ENCODE measurements around the gene ARL3. TPM values are rescaled to one million over a fixed set of nuclear protein-coding genes. Genes with fewer than 3 reads are reported as not detected.
"Not testable (repeated sequence)": the region's sequence is repeated elsewhere in the genome, so short reads cannot be mapped to it uniquely, and the experiment has no call there.

The ARL3 gene
- total RNA-seq, 4 donors from 2014 or later, result 0.87 to 5.0 (median 2.2) TPM

- Histone ChIP-seq H3K4me3 (no peak overlapping the region), H3K9me3 (no peaks in the 10 kb centered on the region), H3K27ac (no peak overlapping the region), H3K27me3 (no peaks in the 10 kb centered on the region), H3K36me3 (peaks cover 0 to 22% (median 0%) of the 10 kb centered on the region in 3 donors), H3K4me1 (peaks cover 0 to 7% (median 3%) of the 10 kb centered on the region in 3 donors)
- intact Hi-C loops (cut with DNase I), result no loop called here
- 90 to 92% methylated on average over 2 of the region's 2 CpGs for WGBS, 2 donors
- TF ChIP-seq POLR2A (IDR thresholded peaks at IDR 0.05) (no peak), CTCF (IDR thresholded peaks at IDR 0.05) (no peak)
- DNase-seq, result no peak
Observed at GRCh38 chr10:102702742-102703141, 11.5 kb downstream of the ARL3 start.

- H3K36me3 ChIP-seq, result peaks cover 0 to 30% (median 3%) of the 10 kb centered on the region in 3 donors
- DNase-seq, result no peak
- H3K27ac ChIP-seq, result no peak overlapping the region
- no peaks in the 10 kb centered on the region for H3K27me3 ChIP-seq
- no peak overlapping the region for H3K4me3 ChIP-seq
- no peaks in the 10 kb centered on the region for H3K4me1 ChIP-seq
- WGBS, 2 donors, result 94 to 97% methylated on average over 3 of the region's 3 CpGs
- H3K9me3 ChIP-seq, result no peaks in the 10 kb centered on the region
- TF ChIP-seq POLR2A (IDR thresholded peaks at IDR 0.05), result no peak
- no peak for TF ChIP-seq CTCF (IDR thresholded peaks at IDR 0.05)
- intact Hi-C loops (cut with DNase I), result no loop called here
Observed at GRCh38 chr10:102701796-102702195, 12.4 kb downstream of the ARL3 start.

GRCh38 chr10:102701272-102701671, 12.9 kb downstream of the ARL3 start:
- intact Hi-C loops (cut with DNase I), result no loop called here
- Histone ChIP-seq H3K9me3 (no peaks in the 10 kb centered on the region), H3K36me3 (peaks cover 0 to 36% (median 7%) of the 10 kb centered on the region in 3 donors), H3K27ac (no peak overlapping the region), H3K4me1 (no peaks in the 10 kb centered on the region), H3K4me3 (no peak overlapping the region), H3K27me3 (no peaks in the 10 kb centered on the region)
- DNase-seq, result no peak
- TF ChIP-seq POLR2A (IDR thresholded peaks at IDR 0.05) (no peak), CTCF (IDR thresholded peaks at IDR 0.05) (no peak)
- 70 to 71% methylated on average over 3 of the region's 3 CpGs for WGBS, 2 donors

- Histone ChIP-seq H3K9me3 (no peaks in the 10 kb centered on the region), H3K4me3 (no peak overlapping the region), H3K4me1 (no peaks in the 10 kb centered on the region), H3K27ac (no peak overlapping the region), H3K27me3 (no peaks in the 10 kb centered on the region), H3K36me3 (peaks cover 0 to 44% (median 7%) of the 10 kb centered on the region in 3 donors)
- 73 to 80% methylated on average over 2 of the region's 2 CpGs for WGBS, 2 donors
- intact Hi-C loops (cut with DNase I), result no loop called here
- DNase-seq, result no peak
- no peak for TF ChIP-seq CTCF (IDR thresholded peaks at IDR 0.05)
- TF ChIP-seq POLR2A (IDR thresholded peaks at IDR 0.05), result no peak
Observed at GRCh38 chr10:102698894-102699293, 15.3 kb downstream of the ARL3 start.

- H3K27me3 ChIP-seq, result no peaks in the 10 kb centered on the region
- no peak overlapping the region for H3K4me3 ChIP-seq
- intact Hi-C loops (cut with DNase I), result no loop called here
- no peak overlapping the region for H3K27ac ChIP-seq
- 35 to 47% methylated on average over 3 of the region's 3 CpGs for WGBS, 2 donors
- peaks cover 0 to 44% (median 7%) of the 10 kb centered on the region in 3 donors for H3K36me3 ChIP-seq
- H3K9me3 ChIP-seq, result no peaks in the 10 kb centered on the region
- no peak for DNase-seq
- no peak for TF ChIP-seq POLR2A (IDR thresholded peaks at IDR 0.05)
- TF ChIP-seq CTCF (IDR thresholded peaks at IDR 0.05), result no peak
- peaks cover 0 to 6% (median 0%) of the 10 kb centered on the region in 3 donors for H3K4me1 ChIP-seq
Observed at GRCh38 chr10:102696736-102697135, 17.5 kb downstream of the ARL3 start.

GRCh38 chr10:102695401-102695800, 18.8 kb downstream of the ARL3 start:
- WGBS, 2 donors, result 87 to 91% methylated on average over 10 of the region's 10 CpGs
- H3K27ac ChIP-seq, H3K9me3 ChIP-seq: not testable (repeated sequence)

More at GRCh38 chr10:102695401-102695800, 18.8 kb downstream of the ARL3 start:
- H3K27me3 ChIP-seq; DNase-seq; intact Hi-C loops (cut with DNase I); H3K4me3 ChIP-seq: not testable (repeated sequence)
- peaks cover 0 to 44% (median 7%) of the 10 kb centered on the region in 3 donors for H3K36me3 ChIP-seq
- peaks cover 0 to 11% (median 0%) of the 10 kb centered on the region in 3 donors for H3K4me1 ChIP-seq

Data from esophagus squamous epithelium (tissue), 5 donors.